IMR-90 (cell line): ENCODE results near the gene SLC26A11. TPM values are rescaled to one million over a fixed set of nuclear protein-coding genes. Genes with fewer than 3 reads are reported as not detected.

Source experiments
- polyA plus RNA-seq, 3 experiments: library from polyadenylated mRNA; depleted of rRNA; stranded (reverse); fragments of >200 nt; gene quantifications; 2 replicates each; pipeline ENCODE4 v1.2.3, GENCODE V29; 2012; ENCODE audit warnings: low replicate concordance in 1 of 3
- total RNA-seq: library from RNA; depleted of rRNA; stranded (reverse); fragments of >200 nt; gene quantifications from 2 replicates; pipeline ENCODE4 v1.2.3, GENCODE V29; 2012; rRNA removed

SLC26A11 gene
- total and polyA plus RNA-seq, 2 of the 4 experiments (the other 2 are of a cell fraction), result 3.2 to 15.6 TPM

Other genes starting within 250 kb of the SLC26A11 start
- 14.4 and 16.7 TPM in 2 replicates for gene TBC1D16, start 184.6 kb upstream of the SLC26A11 start, total RNA-seq
- 9.2 and 10.1 TPM in 2 replicates for gene TBC1D16, start 184.6 kb upstream of the SLC26A11 start, polyA plus RNA-seq (2012; rRNA removed)
- gene CCDC40, start 183.8 kb upstream of the SLC26A11 start, total RNA-seq, result 0.90 and 1.9 TPM in 2 replicates
- gene CCDC40, start 183.8 kb upstream of the SLC26A11 start, polyA plus RNA-seq (2012; rRNA removed), result 3.8 and 4.7 TPM in 2 replicates
- gene GAA, start 118.8 kb upstream of the SLC26A11 start, total RNA-seq, result 2.2 and 3.3 TPM in 2 replicates
- 14.0 and 14.8 TPM in 2 replicates for gene GAA, start 118.8 kb upstream of the SLC26A11 start, polyA plus RNA-seq (2012; rRNA removed)
- gene EIF4A3, start 73.3 kb upstream of the SLC26A11 start, total RNA-seq, result 97.1 and 110 TPM in 2 replicates
- 82.4 and 85.3 TPM in 2 replicates for gene EIF4A3, start 73.3 kb upstream of the SLC26A11 start, polyA plus RNA-seq (2012; rRNA removed)
- not detected in 2 replicates for gene CARD14, start 50.4 kb upstream of the SLC26A11 start, total RNA-seq
- gene CARD14, start 50.4 kb upstream of the SLC26A11 start, polyA plus RNA-seq (2012; rRNA removed), result not detected in 2 replicates
- gene SGSH, start 94 bp upstream of the SLC26A11 start, total RNA-seq, result 3.0 and 3.9 TPM in 2 replicates
- gene SGSH, start 94 bp upstream of the SLC26A11 start, polyA plus RNA-seq (2012; rRNA removed), result 41.5 TPM in 2 replicates
- 36.0 and 37.5 TPM in 2 replicates for gene RNF213, start 40.4 kb downstream of the SLC26A11 start, total RNA-seq
- gene RNF213, start 40.4 kb downstream of the SLC26A11 start, polyA plus RNA-seq (2012; rRNA removed), result 20.8 and 23.4 TPM in 2 replicates
- gene ENDOV, start 194.7 kb downstream of the SLC26A11 start, total RNA-seq, result 9.4 and 15.1 TPM in 2 replicates
- 30.3 and 33.4 TPM in 2 replicates for gene ENDOV, start 194.7 kb downstream of the SLC26A11 start, polyA plus RNA-seq (2012; rRNA removed)